GM12875 (cell line): ENCODE measurements around the gene ATP9A.
"Not testable (repeated sequence)": the region's sequence is repeated elsewhere in the genome, so short reads cannot be mapped to it uniquely, and the experiment has no call there.

Experiments
- H3K4me3 ChIP-seq: one replicate; pipeline ENCODE4 v1.5.1; 2011; ENCODE audit warnings: low read depth, low read length, control low read depth
- TF ChIP-seq, protein P1 (sequence below): IDR thresholded peaks from 2 replicates; pipeline ENCODE4 v1.5.1; 2011; ENCODE audit warnings: low read depth, mild to moderate bottlenecking, control low read depth, inconsistent platforms, low read length, moderate library complexity, borderline replicate concordance; ENCODE audit not compliant: insufficient read depth

The ATP9A gene

GRCh38 chr20:51759769-51760510 is 8.2 kb downstream of the ATP9A start:
- TF ChIP-seq, protein P1, sequence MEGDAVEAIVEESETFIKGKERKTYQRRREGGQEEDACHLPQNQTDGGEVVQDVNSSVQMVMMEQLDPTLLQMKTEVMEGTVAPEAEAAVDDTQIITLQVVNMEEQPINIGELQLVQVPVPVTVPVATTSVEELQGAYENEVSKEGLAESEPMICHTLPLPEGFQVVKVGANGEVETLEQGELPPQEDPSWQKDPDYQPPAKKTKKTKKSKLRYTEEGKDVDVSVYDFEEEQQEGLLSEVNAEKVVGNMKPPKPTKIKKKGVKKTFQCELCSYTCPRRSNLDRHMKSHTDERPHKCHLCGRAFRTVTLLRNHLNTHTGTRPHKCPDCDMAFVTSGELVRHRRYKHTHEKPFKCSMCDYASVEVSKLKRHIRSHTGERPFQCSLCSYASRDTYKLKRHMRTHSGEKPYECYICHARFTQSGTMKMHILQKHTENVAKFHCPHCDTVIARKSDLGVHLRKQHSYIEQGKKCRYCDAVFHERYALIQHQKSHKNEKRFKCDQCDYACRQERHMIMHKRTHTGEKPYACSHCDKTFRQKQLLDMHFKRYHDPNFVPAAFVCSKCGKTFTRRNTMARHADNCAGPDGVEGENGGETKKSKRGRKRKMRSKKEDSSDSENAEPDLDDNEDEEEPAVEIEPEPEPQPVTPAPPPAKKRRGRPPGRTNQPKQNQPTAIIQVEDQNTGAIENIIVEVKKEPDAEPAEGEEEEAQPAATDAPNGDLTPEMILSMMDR = no peak
- H3K4me3 ChIP-seq = no peak overlapping the region

- TF ChIP-seq, protein P1 = no peak
- no peak overlapping the region for H3K4me3 ChIP-seq
Observed at GRCh38 chr20:51758978-51759544, 9.1 kb downstream of the ATP9A start.

- TF ChIP-seq, protein P1 = no peak
- H3K4me3 ChIP-seq = no peak overlapping the region
Observed at GRCh38 chr20:51757226-51757625, 11.0 kb downstream of the ATP9A start.

GRCh38 chr20:51756653-51757052 is 11.5 kb downstream of the ATP9A start:
- TF ChIP-seq, protein P1 = no peak
- no peak overlapping the region for H3K4me3 ChIP-seq

DNA sequence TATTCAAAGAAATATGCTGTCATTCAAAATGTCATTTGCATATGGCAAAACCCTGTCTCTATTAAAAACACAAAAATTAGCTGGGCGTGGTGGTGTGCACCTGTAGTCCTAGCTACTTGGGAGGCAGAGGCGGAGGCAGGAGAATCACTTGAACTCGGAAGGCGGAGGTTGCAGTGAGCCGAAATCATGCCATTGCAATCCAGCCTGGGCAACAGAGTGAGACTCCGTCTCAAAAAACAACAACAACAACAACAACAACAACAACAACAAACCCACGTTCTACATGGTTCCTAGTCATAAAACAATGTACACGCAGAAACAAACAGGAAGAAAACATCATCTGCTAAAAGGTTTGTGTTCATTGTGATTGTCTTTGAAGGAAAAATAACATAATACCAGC is 15.0 kb downstream of the ATP9A start:
- H3K4me3 ChIP-seq = not testable (repeated sequence)

DNA sequence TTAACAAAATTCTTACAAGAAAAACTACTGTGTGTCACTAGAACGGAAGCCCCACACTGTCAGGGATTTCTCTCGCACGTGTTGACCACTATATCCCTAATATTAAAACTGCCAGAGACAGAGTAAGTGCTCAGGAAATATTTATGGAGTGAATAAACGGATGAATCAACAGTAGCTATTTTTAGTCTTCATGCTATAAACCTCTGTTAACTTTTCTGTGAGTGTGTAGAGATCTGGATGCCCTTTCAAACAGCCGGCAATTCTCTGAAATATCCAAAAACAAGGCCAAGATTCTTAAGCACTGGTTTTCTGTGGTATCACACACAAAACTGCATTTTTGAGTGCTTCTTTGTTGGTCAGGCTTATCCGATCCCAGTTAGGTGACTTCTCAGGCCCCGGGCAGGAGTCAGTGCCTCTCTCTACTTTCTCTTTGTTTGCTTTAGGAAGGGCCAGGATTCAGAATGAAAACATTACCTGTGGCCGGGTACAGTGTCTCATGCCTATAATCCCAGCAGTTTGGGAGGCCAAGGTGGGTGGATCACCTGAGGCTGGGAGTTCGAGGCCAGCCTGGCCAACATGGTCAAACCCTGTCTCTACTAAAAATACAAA is 15.7 kb downstream of the ATP9A start:
- TF ChIP-seq, protein P1 = no peak

DNA sequence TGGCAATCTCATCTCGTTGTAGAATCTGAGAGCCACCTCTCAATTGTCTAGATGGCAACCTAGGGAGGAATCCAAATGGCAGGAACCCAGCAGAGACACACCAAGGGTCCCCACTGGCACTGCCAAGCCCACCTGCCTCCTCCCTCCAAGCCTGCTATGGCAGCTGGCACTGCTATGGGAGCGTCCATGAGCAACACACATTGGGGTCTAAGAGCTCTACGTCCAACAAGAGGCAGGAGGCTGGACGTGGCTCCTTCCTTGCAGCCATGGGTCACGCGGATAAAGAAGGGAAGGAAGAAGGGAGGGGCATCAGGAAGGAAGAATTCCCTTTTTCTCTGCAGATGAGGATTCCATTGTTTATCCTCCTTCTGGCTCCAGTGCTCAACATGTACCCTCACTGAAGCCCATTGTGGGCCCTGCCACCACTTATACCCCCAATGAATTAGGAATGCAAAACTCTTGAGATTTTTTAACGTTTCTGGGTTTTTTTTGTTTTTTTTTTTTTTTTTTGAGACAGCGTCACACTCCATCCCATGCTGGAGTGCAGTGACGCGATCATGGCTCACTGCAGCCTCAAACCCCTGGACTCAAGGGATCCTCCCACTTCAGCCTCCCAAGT is 17.3 kb downstream of the ATP9A start:
- no peak overlapping the region for H3K4me3 ChIP-seq
- TF ChIP-seq, protein P1 = no peak

More for the DNA sequence above, 15.7 kb downstream of the ATP9A start:
- H3K4me3 ChIP-seq = no peak overlapping the region
